ENCODE measurements around the gene HAUS2. TPM values are rescaled to one million over a fixed set of nuclear protein-coding genes. Genes with fewer than 3 reads are reported as not detected.
"Not testable (repeated sequence)": the region's sequence is repeated elsewhere in the genome, so short reads cannot be mapped to it uniquely, and the experiment has no call there.

HAUS2 gene
- polyA plus RNA-seq, 4 donors: 5.4 to 16.1 (median 12.7) TPM

DNA sequence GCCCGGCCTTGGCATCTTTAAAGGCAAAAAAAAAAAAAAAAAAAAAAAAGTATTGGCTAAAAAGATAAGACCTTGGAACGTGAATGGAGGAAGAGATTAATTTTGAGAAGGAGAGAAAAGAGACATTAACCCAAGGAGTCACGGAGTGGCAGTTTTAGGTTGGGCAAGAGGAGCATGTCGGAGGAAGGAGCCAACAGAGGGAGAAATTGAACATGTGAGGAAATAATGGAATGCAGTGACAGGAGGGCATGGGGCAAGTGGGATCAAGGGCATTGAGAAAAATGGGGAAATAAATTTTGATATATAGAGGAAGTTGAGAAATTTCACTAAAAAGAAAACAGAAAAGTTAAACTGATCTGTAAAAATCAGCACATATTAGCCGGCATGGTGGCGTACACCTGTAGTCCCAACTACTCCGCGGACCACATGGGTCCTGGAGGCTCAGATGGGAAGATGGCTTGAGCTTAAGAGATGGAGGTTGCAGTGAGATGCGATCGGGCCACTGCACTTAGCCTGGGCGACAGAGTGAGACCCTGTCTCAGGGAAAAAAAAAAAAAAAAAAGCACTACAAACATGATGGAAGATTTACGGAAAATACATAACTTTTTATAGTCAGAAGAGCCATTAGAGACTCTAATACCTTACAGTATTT is 1.2 kb downstream of the HAUS2 start:
- Histone ChIP-seq H3K4me3 (ENCODE audit: low read depth in 1 of 3, low read length in 3 of 3) (peak overlapping the region in 2 of 3 donors; percentile 73 to 96), H3K9me3 (ENCODE audit: control insufficient read depth in 2 of 2, insufficient read depth in 1 of 2, low read depth in 1 of 2, low read length in 1 of 2) (no peaks in the 10 kb centered on the region), H3K27me3 (ENCODE audit: control insufficient read depth in 3 of 3, insufficient read depth in 3 of 3, low read length in 3 of 3) (no peaks in the 10 kb centered on the region), H3K27ac (ENCODE audit: low read depth in 1 of 3, low read length in 2 of 3) (no peak overlapping the region), H3K36me3 (ENCODE audit: control insufficient read depth in 3 of 3, insufficient read depth in 2 of 3, low read depth in 1 of 3, low read length in 3 of 3) (peaks cover 0 to 2% (median 1%) of the 10 kb centered on the region in 3 donors), H3K4me1 (ENCODE audit: control insufficient read depth in 3 of 3, insufficient read depth in 2 of 3, low read depth in 1 of 3, low read length in 2 of 3) (peaks cover 4 to 13% (median 5%) of the 10 kb centered on the region in 3 donors)
- 67 to 71% (median 67%) methylated on average over 12 of the region's 12 CpGs for WGBS, 3 donors
- FAIRE-seq (no peak), DNase-seq (peak; percentile 6 to 9)

- peaks cover 0 to 2% (median 1%) of the 10 kb centered on the region in 3 donors for H3K36me3 ChIP-seq (ENCODE audit: control insufficient read depth in 3 of 3, insufficient read depth in 2 of 3, low read depth in 1 of 3, low read length in 3 of 3)
- no peaks in the 10 kb centered on the region for H3K9me3 ChIP-seq (ENCODE audit: control insufficient read depth in 2 of 2, insufficient read depth in 1 of 2, low read depth in 1 of 2, low read length in 1 of 2)
- peaks cover 0 to 4% (median 0%) of the 10 kb centered on the region in 3 donors for H3K4me1 ChIP-seq (ENCODE audit: control insufficient read depth in 3 of 3, insufficient read depth in 2 of 3, low read depth in 1 of 3, low read length in 2 of 3)
- WGBS, 3 donors: 91 to 94% (median 91%) methylated on average over 1 of the region's 1 CpG
- no peaks in the 10 kb centered on the region for H3K27me3 ChIP-seq (ENCODE audit: control insufficient read depth in 3 of 3, insufficient read depth in 3 of 3, low read length in 3 of 3)
- FAIRE-seq: no peak
- H3K27ac ChIP-seq (ENCODE audit: low read depth in 1 of 3, low read length in 2 of 3): no peak overlapping the region
- H3K4me3 ChIP-seq (ENCODE audit: low read depth in 1 of 3, low read length in 3 of 3): no peak overlapping the region
- DNase-seq: no peak
Measured at GRCh38 chr15:42553554-42553953, 4.9 kb downstream of the HAUS2 start.

DNA sequence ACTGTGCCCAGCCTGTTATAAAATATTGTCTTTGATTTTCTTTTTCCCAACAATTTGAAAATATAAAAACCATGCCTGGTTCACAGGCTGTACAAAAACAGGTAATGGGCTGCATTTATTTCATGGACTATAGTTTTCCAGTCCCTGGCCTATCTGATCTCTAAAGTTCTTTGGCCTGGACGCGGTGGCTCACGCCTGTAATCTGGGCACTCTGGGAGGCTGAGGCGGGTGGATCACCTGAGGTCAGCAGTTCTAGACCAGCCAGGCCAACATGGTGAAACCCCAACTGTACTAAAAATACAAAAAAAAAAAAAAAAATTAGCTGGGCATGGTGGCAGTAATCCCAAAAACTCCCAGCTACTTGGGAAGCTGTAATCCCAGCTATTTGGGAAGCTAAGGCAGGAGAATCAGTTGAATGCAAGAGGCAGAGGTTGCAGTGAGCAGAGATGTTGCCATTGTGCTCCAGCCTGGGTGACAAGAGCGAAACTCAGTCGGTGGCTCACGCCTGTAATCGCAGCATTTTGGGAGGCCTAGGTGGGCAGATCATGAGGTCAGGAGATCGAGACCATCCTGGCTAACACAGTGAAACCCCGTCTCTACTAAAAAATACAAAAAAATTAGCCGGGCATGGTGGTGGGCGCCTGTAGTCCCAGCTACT is 8.0 kb downstream of the HAUS2 start:
- DNase-seq; H3K4me1 ChIP-seq (ENCODE audit: control insufficient read depth in 3 of 3, insufficient read depth in 2 of 3, low read depth in 1 of 3, low read length in 2 of 3); H3K9me3 ChIP-seq (ENCODE audit: control insufficient read depth in 2 of 2, insufficient read depth in 1 of 2, low read depth in 1 of 2, low read length in 1 of 2); FAIRE-seq; H3K27me3 ChIP-seq (ENCODE audit: control insufficient read depth in 3 of 3, insufficient read depth in 3 of 3, low read length in 3 of 3); H3K4me3 ChIP-seq (ENCODE audit: low read depth in 1 of 3, low read length in 3 of 3); H3K27ac ChIP-seq (ENCODE audit: low read depth in 1 of 3, low read length in 2 of 3): not testable (repeated sequence)
- peaks cover 0 to 15% (median 4%) of the 10 kb centered on the region in 3 donors for H3K36me3 ChIP-seq (ENCODE audit: control insufficient read depth in 3 of 3, insufficient read depth in 2 of 3, low read depth in 1 of 3, low read length in 3 of 3)
- WGBS, 3 donors: 96% methylated on average over 9 to 10 of the region's 12 CpGs

DNA sequence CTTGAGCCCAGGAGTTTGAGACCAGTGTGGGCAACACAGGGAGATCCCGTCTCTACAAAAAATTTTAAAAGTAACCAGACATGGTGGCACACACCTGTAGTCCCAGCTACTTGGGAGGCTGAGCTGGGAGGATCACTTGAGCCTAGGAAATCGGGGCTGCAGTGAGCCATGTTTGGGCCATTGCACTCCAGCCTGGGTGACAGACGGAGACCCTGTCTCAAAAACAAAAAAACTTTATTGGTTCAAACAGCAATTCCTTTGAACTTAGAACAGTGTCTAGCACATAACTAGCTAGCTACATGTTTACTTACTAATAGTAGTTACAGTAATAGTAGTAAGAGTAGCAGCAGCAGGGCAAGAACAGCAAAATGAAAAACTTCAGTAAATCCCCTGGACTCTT is 10.1 kb downstream of the HAUS2 start:
- H3K4me3 ChIP-seq (ENCODE audit: low read depth in 1 of 3, low read length in 3 of 3): no peak overlapping the region
- FAIRE-seq (no peak), DNase-seq (no peak)
- 93 to 100% (median 97%) methylated on average over 3 of the region's 3 CpGs for WGBS, 3 donors
- no peak overlapping the region for H3K27ac ChIP-seq (ENCODE audit: low read depth in 1 of 3, low read length in 2 of 3)
- H3K36me3 ChIP-seq (ENCODE audit: control insufficient read depth in 3 of 3, insufficient read depth in 2 of 3, low read depth in 1 of 3, low read length in 3 of 3): peaks cover 0 to 29% (median 5%) of the 10 kb centered on the region in 3 donors
- no peaks in the 10 kb centered on the region for H3K27me3 ChIP-seq (ENCODE audit: control insufficient read depth in 3 of 3, insufficient read depth in 3 of 3, low read length in 3 of 3)
- H3K9me3 ChIP-seq (ENCODE audit: control insufficient read depth in 2 of 2, insufficient read depth in 1 of 2, low read depth in 1 of 2, low read length in 1 of 2): no peaks in the 10 kb centered on the region
- H3K4me1 ChIP-seq (ENCODE audit: control insufficient read depth in 3 of 3, insufficient read depth in 2 of 3, low read depth in 1 of 3, low read length in 2 of 3): no peaks in the 10 kb centered on the region

GRCh38 chr15:42575188-42576039 is 26.8 kb downstream of the HAUS2 start, which contains the start of gene STARD9:
Gene STARD9, plus strand, starts transcription at chr15:42575606. Its CDS starts 110 bp downstream, at chr15:42575716.
- no peaks in the 10 kb centered on the region for H3K36me3 ChIP-seq (ENCODE audit: control insufficient read depth in 3 of 3, insufficient read depth in 2 of 3, low read depth in 1 of 3, low read length in 3 of 3)
- H3K27ac ChIP-seq (ENCODE audit: low read depth in 1 of 3, low read length in 2 of 3): peak within 1 kb of the TSS; percentile 26 to 91 (median 67)
- DNase-seq: peak; percentile 98 to 99
- no peak for FAIRE-seq
- H3K4me3 ChIP-seq (ENCODE audit: low read depth in 1 of 3, low read length in 3 of 3): peak within 1 kb of the TSS; percentile 58 to 71 (median 60)
- peaks cover 0 to 8% (median 6%) of the 10 kb centered on the region in 3 donors for H3K4me1 ChIP-seq (ENCODE audit: control insufficient read depth in 3 of 3, insufficient read depth in 2 of 3, low read depth in 1 of 3, low read length in 2 of 3)
- peaks cover 0 to 28% (median 0%) of the 10 kb centered on the region in 3 donors for H3K27me3 ChIP-seq (ENCODE audit: control insufficient read depth in 3 of 3, insufficient read depth in 3 of 3, low read length in 3 of 3)
- H3K9me3 ChIP-seq (ENCODE audit: control insufficient read depth in 2 of 2, insufficient read depth in 1 of 2, low read depth in 1 of 2, low read length in 1 of 2): no peaks in the 10 kb centered on the region
- 0 to 1% (median 1%) methylated on average over 80 to 95 of the region's 95 CpGs for WGBS, 3 donors

DNA sequence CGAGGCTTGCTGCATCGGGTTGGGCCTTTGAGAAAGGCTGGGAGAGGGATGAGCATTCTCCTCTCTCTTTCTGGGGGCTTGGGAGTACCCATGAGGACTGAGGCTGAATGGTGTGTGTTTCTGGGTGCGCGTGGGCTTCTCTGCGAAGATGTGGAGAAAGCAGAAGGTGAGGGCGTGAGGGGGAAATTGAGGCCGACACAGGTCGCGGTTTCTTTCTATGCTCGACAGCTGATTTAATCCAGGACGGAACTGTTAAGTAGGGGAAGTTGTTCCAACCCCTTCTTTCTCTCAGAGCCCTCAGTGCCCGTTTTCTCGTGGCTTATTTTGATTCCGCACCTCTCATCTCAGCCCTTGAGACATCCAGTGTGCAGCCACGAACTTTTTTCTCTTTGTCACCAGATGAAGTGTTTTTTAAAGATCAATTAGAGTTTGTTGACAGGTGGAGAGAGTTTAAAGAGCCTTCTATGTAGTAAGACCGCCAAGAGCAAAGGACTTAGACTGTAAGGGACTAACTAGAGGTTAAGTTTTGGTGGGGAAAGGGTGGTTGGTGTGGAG is 27.5 kb downstream of the HAUS2 start:
- H3K36me3 ChIP-seq (ENCODE audit: control insufficient read depth in 3 of 3, insufficient read depth in 2 of 3, low read depth in 1 of 3, low read length in 3 of 3): no peaks in the 10 kb centered on the region
- H3K27ac ChIP-seq (ENCODE audit: low read depth in 1 of 3, low read length in 2 of 3): peak overlapping the region in 2 of 3 donors; percentile 15 to 91
- H3K27me3 ChIP-seq (ENCODE audit: control insufficient read depth in 3 of 3, insufficient read depth in 3 of 3, low read length in 3 of 3): peaks cover 0 to 35% (median 0%) of the 10 kb centered on the region in 3 donors
- H3K9me3 ChIP-seq (ENCODE audit: control insufficient read depth in 2 of 2, insufficient read depth in 1 of 2, low read depth in 1 of 2, low read length in 1 of 2): no peaks in the 10 kb centered on the region
- H3K4me1 ChIP-seq (ENCODE audit: control insufficient read depth in 3 of 3, insufficient read depth in 2 of 3, low read depth in 1 of 3, low read length in 2 of 3): peaks cover under 1 to 9% (median 6%) of the 10 kb centered on the region in 3 donors
- WGBS, 3 donors: 10 to 19% (median 16%) methylated on average over 16 of the region's 16 CpGs
- DNase-seq: no peak
- FAIRE-seq: no peak
- H3K4me3 ChIP-seq (ENCODE audit: low read depth in 1 of 3, low read length in 3 of 3): peak overlapping the region; percentile 58 to 71 (median 60)

GRCh38 chr15:42576776-42577175 is 28.1 kb downstream of the HAUS2 start:
- H3K27ac ChIP-seq (ENCODE audit: low read depth in 1 of 3, low read length in 2 of 3): no peak overlapping the region
- 56 to 69% (median 68%) methylated on average over 1 of the region's 1 CpG for WGBS, 3 donors
- FAIRE-seq (no peak), DNase-seq (no peak)
- H3K9me3 ChIP-seq (ENCODE audit: control insufficient read depth in 2 of 2, insufficient read depth in 1 of 2, low read depth in 1 of 2, low read length in 1 of 2): no peaks in the 10 kb centered on the region
- H3K4me3 ChIP-seq (ENCODE audit: low read depth in 1 of 3, low read length in 3 of 3): no peak overlapping the region
- H3K4me1 ChIP-seq (ENCODE audit: control insufficient read depth in 3 of 3, insufficient read depth in 2 of 3, low read depth in 1 of 3, low read length in 2 of 3): peaks cover 2 to 14% (median 6%) of the 10 kb centered on the region in 3 donors
- peaks cover 0 to 39% (median 0%) of the 10 kb centered on the region in 3 donors for H3K27me3 ChIP-seq (ENCODE audit: control insufficient read depth in 3 of 3, insufficient read depth in 3 of 3, low read length in 3 of 3)
- no peaks in the 10 kb centered on the region for H3K36me3 ChIP-seq (ENCODE audit: control insufficient read depth in 3 of 3, insufficient read depth in 2 of 3, low read depth in 1 of 3, low read length in 3 of 3)
